Endothelial cell of umbilical vein (primary cell): Measurements from ENCODE around the gene TACSTD2. TPM values are rescaled to one million over a fixed set of nuclear protein-coding genes. Genes with fewer than 3 reads are reported as not detected.

Source experiments
- BruUV-seq: library from RNA; stranded (reverse); fragments of 400-500 nt; replicated peaks from 2 replicates; lab custom pipeline; 2021; lab: Mats Ljungman, UMichigan
- CTCF ChIA-PET: fragments of 300-600, 350-600 bp; sonication (Branson Sonifier 250); formaldehyde crosslinking; loops from one replicate; lab custom pipeline; 2021; ENCODE audit warnings: antibody characterized with exemption, inconsistent platforms; lab: Charles Lee
- POLR2A ChIA-PET: fragments of 300-600, 350-600 bp; sonication (Branson Sonifier 250); formaldehyde crosslinking; loops from one replicate; lab custom pipeline; 2021; ENCODE audit warnings: antibody characterized with exemption, inconsistent platforms; lab: Charles Lee
- DNase-seq: peaks from one replicate; pipeline ENCODE4 v3.0.0-alpha.2; 2011; ENCODE audit warnings: low read depth, low spot score
- FAIRE-seq: peaks from 2 replicates; lab custom pipeline; 2011; peaks lifted over from hg19 to GRCh38; lab: Jason Lieb, UNC
- H2AFZ ChIP-seq: 2 replicates; pipeline ENCODE4 v1.6.0; 2012; ENCODE audit warnings: low read depth, low read length, control low read depth, inconsistent platforms
- H3K27ac ChIP-seq: 2 replicates; pipeline ENCODE4 v1.5.1; 2011; ENCODE audit warnings: low read depth, mild to moderate bottlenecking, control low read depth, low read length, moderate library complexity; ENCODE audit not compliant: insufficient read depth
- H3K27me3 ChIP-seq, 2 experiments: 2 replicates each; pipeline versions ENCODE4 v1.6.0 to v1.6.1; 2011; ENCODE audit warnings: low read length in 2 of 2, mixed read lengths in 1 of 2; ENCODE audit not compliant: control insufficient read depth in 2 of 2, insufficient read depth in 2 of 2
- H3K36me3 ChIP-seq, 2 experiments: 2 replicates in 1 of 2; 3 replicates in 1 of 2; pipeline ENCODE4 v1.5.1; 2011; ENCODE audit warnings: low read length in 2 of 2, mild to moderate bottlenecking in 1 of 2, moderate library complexity in 1 of 2; ENCODE audit not compliant: control insufficient read depth in 2 of 2, insufficient read depth in 2 of 2; ENCODE audit errors: extremely low read depth in 1 of 2
- H3K4me1 ChIP-seq: 3 replicates; pipeline ENCODE4 v1.5.1; 2011; ENCODE audit warnings: mild to moderate bottlenecking, low read length; ENCODE audit not compliant: control insufficient read depth, insufficient read depth; ENCODE audit errors: extremely low read depth
- H3K4me2 ChIP-seq: 2 replicates; pipeline ENCODE4 v1.6.1; 2011; ENCODE audit warnings: low read length, control low read depth, mixed read lengths; ENCODE audit not compliant: insufficient read depth
- H3K4me3 ChIP-seq, 3 experiments: fragments of 200-600 bp in 1 of 3; sonication (generic), shearing (Covaris generic) in 1 of 3; replicated peaks in 1 of 3; 2 replicates each; pipeline ENCODE4 v1.5.1; 2011 to 2016; ENCODE audit warnings: control low read depth in 3 of 3, low read length in 3 of 3, mild to moderate bottlenecking in 2 of 3, inconsistent platforms in 1 of 3, low read depth in 1 of 3, moderate library complexity in 1 of 3; ENCODE audit not compliant: insufficient read depth in 1 of 3
- H3K79me2 ChIP-seq: 2 replicates; pipeline ENCODE4 v1.6.0; 2012; ENCODE audit warnings: low read length, inconsistent platforms; ENCODE audit not compliant: control insufficient read depth, insufficient read depth
- H3K9ac ChIP-seq: replicated peaks from 2 replicates; pipeline ENCODE3; 2011; ENCODE audit warnings: low read length, control low read depth; ENCODE audit not compliant: insufficient read depth; ENCODE audit errors: extremely low read depth
- H3K9me1 ChIP-seq: replicated peaks from 3 replicates; pipeline ENCODE4 v1.6.0; 2011; ENCODE audit warnings: mild to moderate bottlenecking, low read length; ENCODE audit not compliant: control insufficient read depth, insufficient read depth; ENCODE audit errors: extremely low read depth
- H3K9me3 ChIP-seq: replicated peaks from 2 replicates; pipeline ENCODE4 v1.5.1; 2012; ENCODE audit warnings: low read length, inconsistent platforms; ENCODE audit not compliant: control insufficient read depth, insufficient read depth
- H4K20me1 ChIP-seq: replicated peaks from 2 replicates; pipeline ENCODE3; 2011; ENCODE audit warnings: mild to moderate bottlenecking, low read length; ENCODE audit not compliant: control insufficient read depth, insufficient read depth; ENCODE audit errors: extremely low read depth
- CTCF ChIP-seq, 2 donors: IDR thresholded peaks; 1 replicate in 1 of 2; 2 replicates in 1 of 2; pipeline ENCODE4 v1.5.1; 2011; ENCODE audit warnings: low read length in 2 of 2, mild to moderate bottlenecking in 2 of 2, moderate library complexity in 2 of 2, control low read depth in 1 of 2, inconsistent platforms in 1 of 2, low read depth in 1 of 2; ENCODE audit not compliant: insufficient read depth in 1 of 2; ENCODE audit errors: extremely low read depth in 1 of 2
- EZH2 ChIP-seq: IDR thresholded peaks from 2 replicates; pipeline ENCODE4 v1.6.1; 2012; ENCODE audit warnings: borderline replicate concordance, low read depth, mild to moderate bottlenecking, moderate library complexity, low read length, inconsistent platforms; ENCODE audit not compliant: severe bottlenecking
- FOS ChIP-seq: IDR thresholded peaks from 2 replicates; pipeline ENCODE4 v1.6.1; 2011; ENCODE audit warnings: mild to moderate bottlenecking, low read length, moderate library complexity, borderline replicate concordance; ENCODE audit not compliant: insufficient read depth
- GATA2 ChIP-seq: IDR thresholded peaks from 2 replicates; pipeline ENCODE4 v1.7.0; 2011; ENCODE audit warnings: low read depth, mild to moderate bottlenecking, moderate library complexity, mixed read lengths, low read length; ENCODE audit not compliant: insufficient read length, insufficient read depth
- JUN ChIP-seq: IDR thresholded peaks from 2 replicates; pipeline ENCODE4 v1.6.1; 2011; ENCODE audit warnings: borderline replicate concordance, low read depth; ENCODE audit not compliant: insufficient read length, insufficient read depth
- MYC ChIP-seq: IDR thresholded peaks from one replicate; pipeline ENCODE4 v1.6.1; 2011; ENCODE audit warnings: mild to moderate bottlenecking, low read depth, low read length
- POLR2A ChIP-seq: IDR thresholded peaks from 2 replicates; pipeline ENCODE4 v1.6.1; 2012; ENCODE audit warnings: low read depth, mild to moderate bottlenecking, control low read depth, low read length
- POLR2AphosphoS5 ChIP-seq: IDR thresholded peaks from 2 replicates; pipeline ENCODE4 v1.6.1; 2012; ENCODE audit warnings: low read depth, mild to moderate bottlenecking, control low read depth, low read length, moderate library complexity; ENCODE audit not compliant: insufficient read depth
- dilution Hi-C: fragments of 300-500 bp; cut with MboI; formaldehyde crosslinking; loops from one replicate; pipeline ENCODE4 v1.15.0; 2019; ENCODE audit warnings: low sequenced_read_pairs; ENCODE audit not compliant: extremely low pct_ligation_motif_present
- intact Hi-C: fragments of 100-400 bp; cut with micrococcal nuclease; formaldehyde crosslinking; loops from one replicate; pipeline ENCODE4 v1.10.0; 2022
- polyA plus RNA-seq, 4 experiments: library from polyadenylated mRNA; depleted of rRNA in 3 of 4; stranded (reverse) in 3 of 4; unstranded in 1 of 4; fragments of >200 nt; gene quantifications; 2 replicates each; pipeline versions ENCODE4 v1.2.1 to v1.2.3, GENCODE V29; 2011 to 2012; ENCODE audit warnings: missing spikeins in 1 of 4
- total RNA-seq: library from RNA; stranded (reverse); gene quantifications from 2 replicates; pipeline ENCODE4 v1.2.3, GENCODE V29; 2021
- TF ChIP-seq, protein P1 (sequence below): IDR thresholded peaks from 2 replicates; pipeline ENCODE4 v1.6.1; 2011; ENCODE audit not compliant: insufficient read depth, insufficient read length

Gene TACSTD2
- total and polyA plus RNA-seq, 2 donors (not counting 3 experiments of a cell fraction or from before 2014, with no cell fraction given) = 30.7 to 43.3 TPM

GRCh38 chr1:58620259-58620658 is 43.2 kb upstream of the TACSTD2 start:
- Histone ChIP-seq H3K9me1 (no peaks in the 10 kb centered on the region), H3K4me3 (no peak overlapping the region), H3K27ac (no peak overlapping the region), H3K9me3 (no peaks in the 10 kb centered on the region), H3K9ac (no peak overlapping the region), H2AFZ (no peak overlapping the region), H3K79me2 (peaks cover 2% of the 10 kb centered on the region), H3K27me3 (no peaks in the 10 kb centered on the region), H3K4me2 (no peak overlapping the region), H4K20me1 (no peaks in the 10 kb centered on the region), H3K4me1 (peaks cover 32% of the 10 kb centered on the region), H3K36me3 (no peaks in the 10 kb centered on the region)
- no peak for FAIRE-seq
- BruUV-seq = no TSS peak
- TF ChIP-seq GATA2 (no peak), MYC (no peak)
- ChIA-PET POLR2A (no interaction called here), CTCF (interaction anchor here (1.1 to 3.0 kb wide), 2 partner anchors 32 to 74 kb away, joined by 3 to 23 read pairs; partner anchors contain the start of gene OMA1)
- intact Hi-C loops (no loop called here), dilution Hi-C loops (no loop called here)
- DNase-seq = no peak

GRCh38 chr1:58619286-58620054 is 42.4 kb upstream of the TACSTD2 start:
- H2AFZ ChIP-seq = peak overlapping the region; percentile 83
- H3K79me2 ChIP-seq = peaks cover 2% of the 10 kb centered on the region
- POLR2A ChIA-PET = interaction anchor here (1.6 to 1.7 kb wide), 2 partner anchors 27 to 73 kb away, joined by 5 to 6 read pairs; partner anchors contain the start of gene OMA1
- H3K4me2 ChIP-seq = peak overlapping the region; percentile 63
- no peak for TF ChIP-seq JUN
- no peak for TF ChIP-seq CTCF (IDR thresholded peaks at IDR 0.05; ENCODE audit: extremely low read depth in 1 of 2, insufficient read depth in 1 of 2, low read depth in 1 of 2, low read length in 2 of 2)
- TF ChIP-seq, protein P1, sequence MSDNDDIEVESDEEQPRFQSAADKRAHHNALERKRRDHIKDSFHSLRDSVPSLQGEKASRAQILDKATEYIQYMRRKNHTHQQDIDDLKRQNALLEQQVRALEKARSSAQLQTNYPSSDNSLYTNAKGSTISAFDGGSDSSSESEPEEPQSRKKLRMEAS = no peak
- TF ChIP-seq FOS = no peak
- TF ChIP-seq EZH2 = no peak
- no peak for TF ChIP-seq GATA2
- no peak for TF ChIP-seq MYC
- no peak for TF ChIP-seq POLR2A
- TF ChIP-seq POLR2AphosphoS5 = no peak
- peak overlapping the region; percentile 35 for H3K9ac ChIP-seq
- FAIRE-seq = peak; percentile 15
- no peaks in the 10 kb centered on the region for H3K36me3 ChIP-seq
- no peaks in the 10 kb centered on the region for H3K9me1 ChIP-seq
- dilution Hi-C loops = no loop called here
- no TSS peak for BruUV-seq
- no peak overlapping the region for H3K4me3 ChIP-seq
- CTCF ChIA-PET = interaction anchor here (0.8 to 3.0 kb wide), 10 partner anchors 8 to 73 kb away, joined by 3 to 23 read pairs (median 6); partner anchors contain the start of genes OMA1 and TACSTD2
- intact Hi-C loops = loop anchor here (2.0 kb wide), 1 partner anchor 43 kb away; the partner anchor contains the start of gene TACSTD2
- DNase-seq = peak; percentile 83
- H3K9me3 ChIP-seq = no peaks in the 10 kb centered on the region
- H3K4me1 ChIP-seq = peaks cover 32% of the 10 kb centered on the region
- H3K27ac ChIP-seq = peak overlapping the region; percentile 77
- no peaks in the 10 kb centered on the region for H4K20me1 ChIP-seq
- no peaks in the 10 kb centered on the region for H3K27me3 ChIP-seq
